GM12878 (cell line): Measurements from ENCODE around the gene TEC. TPM values are rescaled to one million over a fixed set of nuclear protein-coding genes. Genes with fewer than 3 reads are reported as not detected.

Experiments used
- ATAC-seq: fragments of 200-7000 bp; cut with Tn5 transposase; 3 replicates; pipeline ENCODE4 v1.9.1; 2020; ENCODE audit warnings: mild to moderate bottlenecking, moderate library complexity
- BruUV-seq: library from RNA; stranded (reverse); fragments of 400-500 nt; replicated peaks from 2 replicates; lab custom pipeline; 2021; lab: Mats Ljungman, UMichigan
- CTCF ChIA-PET: fragments of 300-600 bp; sonication (Branson Sonifier 250); formaldehyde crosslinking; extraction: SDS; loops from one replicate; lab custom pipeline; 2021; ENCODE audit warnings: inconsistent platforms; lab: Yijun Ruan, JAX
- POLR2A ChIA-PET: fragments of 350-600 bp; formaldehyde crosslinking; extraction: SDS; loops from one replicate; lab custom pipeline; 2021; ENCODE audit warnings: inconsistent platforms; lab: Charles Lee
- RAD21 ChIA-PET: fragments of 300-600 bp; sonication (Branson Sonifier 250); formaldehyde crosslinking; loops from one replicate; lab custom pipeline; 2023; ENCODE audit warnings: antibody characterized with exemption; ENCODE audit not compliant: unreplicated experiment; lab: Charles Lee
- SMC1A ChIA-PET: fragments of 300-600 bp; sonication (Branson Sonifier 250); formaldehyde crosslinking; loops from one replicate; lab custom pipeline; 2023; ENCODE audit not compliant: unreplicated experiment, uncharacterized antibody; lab: Charles Lee
- DNase-seq: peaks from one replicate; pipeline ENCODE4 v3.0.0-alpha.2; 2011; ENCODE audit warnings: low read depth, low spot score
- FAIRE-seq: peaks from 3 replicates; lab custom pipeline; 2011; peaks lifted over from hg19 to GRCh38; lab: Jason Lieb, UNC
- H2AFZ ChIP-seq: 2 replicates; pipeline ENCODE4 v1.6.0; 2011; ENCODE audit warnings: low read depth, low read length, control low read depth; ENCODE audit not compliant: control insufficient read depth
- H3K27ac ChIP-seq: 2 replicates; pipeline ENCODE4 v1.5.1; 2011; ENCODE audit warnings: control low read depth; ENCODE audit not compliant: control insufficient read depth, insufficient read depth
- H3K27me3 ChIP-seq, 2 experiments: replicated peaks in 1 of 2; 2 replicates each; pipeline versions ENCODE4 v1.6.0 to v1.6.1; 2011; ENCODE audit warnings: low read length in 1 of 2; ENCODE audit not compliant: control insufficient read depth in 2 of 2, insufficient read depth in 2 of 2
- H3K36me3 ChIP-seq, 2 experiments: 2 replicates each; pipeline ENCODE4 v1.5.1; 2011; ENCODE audit warnings: low read length in 1 of 2; ENCODE audit not compliant: control insufficient read depth in 2 of 2, insufficient read depth in 2 of 2
- H3K4me1 ChIP-seq: 2 replicates; pipeline ENCODE4 v1.6.1; 2011; ENCODE audit warnings: mild to moderate bottlenecking, low read length, moderate library complexity, mixed read lengths; ENCODE audit not compliant: control insufficient read depth, insufficient read depth
- H3K4me2 ChIP-seq: 2 replicates; pipeline ENCODE4 v1.6.0; 2011; ENCODE audit warnings: control low read depth; ENCODE audit not compliant: control insufficient read depth, insufficient read depth
- H3K4me3 ChIP-seq: fragments of 200-600 bp; sonication (generic); 2 replicates; pipeline ENCODE4 v1.5.1; 2016
- H3K79me2 ChIP-seq: 2 replicates; pipeline ENCODE4 v1.6.0; 2011; ENCODE audit warnings: low read length; ENCODE audit not compliant: control insufficient read depth, insufficient read depth
- H3K9ac ChIP-seq: 2 replicates; pipeline ENCODE4 v1.8.0; 2011; ENCODE audit warnings: low read length, control low read depth, mixed read lengths; ENCODE audit not compliant: control insufficient read depth, insufficient read depth
- H3K9me3 ChIP-seq: replicated peaks from 3 replicates; pipeline ENCODE4 v1.5.1; 2011; ENCODE audit warnings: mild to moderate bottlenecking, low read length; ENCODE audit not compliant: control insufficient read depth, insufficient read depth
- H4K20me1 ChIP-seq: 2 replicates; pipeline ENCODE4 v1.6.0; 2011; ENCODE audit not compliant: control insufficient read depth, insufficient read depth
- CEBPB ChIP-seq, 2 experiments: fragments of 150-350 bp in 1 of 2; IDR thresholded peaks; 2 replicates each; pipeline ENCODE4 v1.6.1; 2012 to 2014; ENCODE audit warnings: low read depth in 2 of 2, low read length in 2 of 2, borderline replicate concordance in 1 of 2, inconsistent platforms in 1 of 2
- EGR1 ChIP-seq, 2 experiments: IDR thresholded peaks; 1 replicate in 1 of 2; 2 replicates in 1 of 2; pipeline ENCODE4 v1.6.1; 2011 to 2012; ENCODE audit warnings: low read depth in 2 of 2, low read length in 2 of 2, borderline replicate concordance in 1 of 2, mild to moderate bottlenecking in 1 of 2, moderate library complexity in 1 of 2
- EZH2 ChIP-seq: IDR thresholded peaks from 2 replicates; pipeline ENCODE4 v1.6.1; 2012; ENCODE audit warnings: low read depth, mild to moderate bottlenecking, control low read depth, inconsistent platforms, low read length, borderline replicate concordance; ENCODE audit not compliant: control insufficient read depth
- MYC ChIP-seq: IDR thresholded peaks from 2 replicates; pipeline ENCODE4 v1.6.1; 2011; ENCODE audit warnings: mild to moderate bottlenecking, low read length, moderate library complexity, inconsistent platforms; ENCODE audit not compliant: insufficient read depth, insufficient replicate concordance, insufficient read length, severe bottlenecking
- NFXL1 ChIP-seq: fragments of 450-650 bp; IDR thresholded peaks from 2 replicates; pipeline ENCODE4 v1.6.1; 2017; ENCODE audit warnings: antibody characterized with exemption, mild to moderate bottlenecking, borderline replicate concordance
- NFYB ChIP-seq: IDR thresholded peaks from 2 replicates; pipeline ENCODE4 v1.6.1; 2011; ENCODE audit warnings: low read depth, mild to moderate bottlenecking, low read length, improper control_type of control experiment, moderate library complexity; ENCODE audit not compliant: insufficient read depth
- NR2C1 ChIP-seq: fragments of 450-650 bp; IDR thresholded peaks from 2 replicates; pipeline ENCODE4 v1.6.1; 2017; ENCODE audit warnings: antibody characterized with exemption, mild to moderate bottlenecking, moderate library complexity
- POU2F2 ChIP-seq: IDR thresholded peaks from 3 replicates; pipeline ENCODE4 v1.6.1; 2011; ENCODE audit warnings: low read depth, mild to moderate bottlenecking, low read length, borderline replicate concordance
- RAD51 ChIP-seq: fragments of 450-650 bp; IDR thresholded peaks from 2 replicates; pipeline ENCODE4 v1.6.1; 2016; ENCODE audit warnings: moderate library complexity, mild to moderate bottlenecking, inconsistent platforms
- SMAD1 ChIP-seq: fragments of 450-650 bp; IDR thresholded peaks from 2 replicates; pipeline ENCODE4 v1.6.1; 2018; ENCODE audit warnings: mild to moderate bottlenecking, low read depth; ENCODE audit not compliant: partially characterized antibody
- SPI1 ChIP-seq: IDR thresholded peaks from 2 replicates; pipeline ENCODE4 v1.6.1; 2011; ENCODE audit warnings: low read depth, mild to moderate bottlenecking, low read length, moderate library complexity, borderline replicate concordance; ENCODE audit not compliant: insufficient read depth
- SREBF1 ChIP-seq: IDR thresholded peaks from 2 replicates; pipeline ENCODE4 v1.6.1; 2012; ENCODE audit warnings: mild to moderate bottlenecking, low read length
- ZNF24 ChIP-seq: fragments of 450-650 bp; IDR thresholded peaks from 2 replicates; pipeline ENCODE4 v1.6.1; 2017; ENCODE audit warnings: antibody characterized with exemption, mild to moderate bottlenecking
- WGBS: methylation state at CpG from one replicate; pipeline ENCODE4 v1.1.6; 2016; ENCODE audit warnings: low lambda C conversion rate; ENCODE audit not compliant: insufficient replicate concordance, insufficient coverage; ENCODE audit errors: missing lambda C conversion rate; 5-methylcytosine and 5-hydroxymethylcytosine counted together
- in situ Hi-C: fragments of 300-500 bp; cut with MboI; formaldehyde crosslinking; loops from 9 replicates; pipeline ENCODE4 v1.14.3; 2018; ENCODE audit warnings: mixed read lengths
- intact Hi-C: fragments of 100-400 bp; cut with micrococcal nuclease; formaldehyde crosslinking; loops from one replicate; pipeline ENCODE4 v1.14.2; 2022; ENCODE audit not compliant: unreplicated experiment
- polyA plus RNA-seq, 11 experiments: library from polyadenylated mRNA; depleted of rRNA in 4 of 11; unstranded in 6 of 11; stranded (reverse) in 5 of 11; fragments of >200 nt; fragmentation: Nextera tagmentation in 4 of 11; fragmentation: Illumina TruSeq in 1 of 11; extraction: Ambion mirVana in 4 of 11; extraction: Trizol in 1 of 11; gene quantifications; 1 replicate in 1 of 11; 2 replicates in 10 of 11; pipeline versions ENCODE4 v1.2.1 to v1.2.3, GENCODE V29; 2011 to 2016; ENCODE audit warnings: inconsistent platforms in 2 of 11, missing spikeins in 2 of 11, low read depth in 1 of 11
- total RNA-seq, 4 experiments: library from RNA; depleted of rRNA in 3 of 4; stranded (reverse); fragments of >200 nt in 3 of 4; fragmentation: Illumina TruSeq in 1 of 4; extraction: Trizol in 1 of 4; gene quantifications; 2 replicates each; pipeline versions ENCODE4 v1.2.1 to v1.2.3, GENCODE V29; 2013 to 2021
- TF ChIP-seq, protein P1 (sequence below): fragments of 450-650 bp; IDR thresholded peaks from 2 replicates; pipeline ENCODE4 v1.6.1; 2017; ENCODE audit warnings: mild to moderate bottlenecking, low read depth, inconsistent platforms; ENCODE audit not compliant: poor library complexity, severe bottlenecking
- TF ChIP-seq, protein P2 (sequence below): fragments of 450-650 bp; formaldehyde crosslinking; IDR thresholded peaks from 2 replicates; pipeline ENCODE4 v1.4.0; 2022; ENCODE audit warnings: mild to moderate bottlenecking, moderate library complexity

The TEC gene
- total and polyA plus RNA-seq, 10 of the 15 experiments (the other 5 are each of a cell fraction or from before 2014, with no cell fraction given), result 7.4 to 27.2 (median 17.1) TPM

DNA sequence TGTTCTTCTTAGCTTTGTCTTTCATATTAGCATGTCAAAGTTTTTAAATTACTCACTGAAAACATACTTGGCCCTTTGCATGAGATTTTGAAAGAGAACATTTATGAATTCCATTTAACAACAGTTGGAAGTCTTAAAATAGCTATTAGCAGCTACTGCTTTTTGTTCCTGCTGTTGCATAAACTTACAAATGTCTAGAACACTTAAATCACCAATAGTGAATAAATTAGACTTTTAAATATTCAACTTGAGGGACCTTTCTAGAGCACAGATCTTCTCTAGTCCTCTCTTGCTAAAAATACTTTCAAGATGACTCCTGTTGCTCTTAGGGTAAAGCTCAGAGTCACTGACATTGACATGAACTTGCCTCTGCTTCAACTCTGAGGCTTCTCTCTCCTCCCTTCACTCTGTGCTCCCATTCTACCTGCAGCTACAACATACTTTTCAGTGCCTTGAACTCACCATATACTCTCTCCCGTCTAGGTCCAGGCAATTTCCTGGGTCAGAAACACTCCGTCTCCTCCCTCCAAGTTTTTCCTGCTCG lies 119.7 kb downstream of the TEC start:
- ChIA-PET POLR2A (no interaction called here), CTCF (interaction anchor here (1.0 to 1.8 kb wide), 4 partner anchors 10 to 125 kb away, joined by 3 to 14 read pairs (median 5); no protein-coding TSS in a partner anchor), RAD21 (interaction anchor here (1.2 kb wide), 1 partner anchor 125 kb away, joined by 5 read pairs; no protein-coding TSS in a partner anchor), SMC1A (interaction anchor here (0.9 to 2.4 kb wide), 7 partner anchors 9 to 41 kb away, joined by 3 to 12 read pairs (median 5); no protein-coding TSS in a partner anchor)
- TSS peak; percentile 6 for BruUV-seq
- H3K36me3 ChIP-seq, result peaks cover 6 to 48% of the 10 kb centered on the region in 2 experiments
- peaks cover 8% of the 10 kb centered on the region; the same call in 2 of the 3 replicates for H3K9me3 ChIP-seq
- in situ Hi-C loops, result no loop called here
- no peaks in the 10 kb centered on the region for H3K79me2 ChIP-seq
- no peak overlapping the region for H3K9ac ChIP-seq
- DNase-seq (no peak), ATAC-seq (no peak), FAIRE-seq (no peak)
- H3K27me3 ChIP-seq, result no peaks in the 10 kb centered on the region
- no peak overlapping the region for H2AFZ ChIP-seq
- 95% methylated on average over 3 of the region's 3 CpGs for WGBS
- H3K4me1 ChIP-seq, result peaks cover 6% of the 10 kb centered on the region; the same call in 1 of the 2 replicates
- no peaks in the 10 kb centered on the region for H4K20me1 ChIP-seq
- 0 out of 2 replicates have a peak overlapping the region, but pooled peaks have one; percentile 11 for H3K27ac ChIP-seq
- H3K4me2 ChIP-seq, result no peak overlapping the region
- H3K4me3 ChIP-seq, result no peak overlapping the region
- intact Hi-C loops, result loop anchor here (5.0 kb wide), 1 partner anchor 127 kb away; no protein-coding TSS in a partner anchor
- TF ChIP-seq SMAD1, result no peak
- no peak for TF ChIP-seq CEBPB (IDR thresholded peaks at IDR 0.05; ENCODE audit: borderline replicate concordance in 1 of 2, low read depth in 2 of 2, low read length in 2 of 2)
- TF ChIP-seq NR2C1, result no peak
- TF ChIP-seq, protein P1, sequence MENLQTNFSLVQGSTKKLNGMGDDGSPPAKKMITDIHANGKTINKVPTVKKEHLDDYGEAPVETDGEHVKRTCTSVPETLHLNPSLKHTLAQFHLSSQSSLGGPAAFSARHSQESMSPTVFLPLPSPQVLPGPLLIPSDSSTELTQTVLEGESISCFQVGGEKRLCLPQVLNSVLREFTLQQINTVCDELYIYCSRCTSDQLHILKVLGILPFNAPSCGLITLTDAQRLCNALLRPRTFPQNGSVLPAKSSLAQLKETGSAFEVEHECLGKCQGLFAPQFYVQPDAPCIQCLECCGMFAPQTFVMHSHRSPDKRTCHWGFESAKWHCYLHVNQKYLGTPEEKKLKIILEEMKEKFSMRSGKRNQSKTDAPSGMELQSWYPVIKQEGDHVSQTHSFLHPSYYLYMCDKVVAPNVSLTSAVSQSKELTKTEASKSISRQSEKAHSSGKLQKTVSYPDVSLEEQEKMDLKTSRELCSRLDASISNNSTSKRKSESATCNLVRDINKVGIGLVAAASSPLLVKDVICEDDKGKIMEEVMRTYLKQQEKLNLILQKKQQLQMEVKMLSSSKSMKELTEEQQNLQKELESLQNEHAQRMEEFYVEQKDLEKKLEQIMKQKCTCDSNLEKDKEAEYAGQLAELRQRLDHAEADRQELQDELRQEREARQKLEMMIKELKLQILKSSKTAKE, result no peak
- TF ChIP-seq, protein P2, sequence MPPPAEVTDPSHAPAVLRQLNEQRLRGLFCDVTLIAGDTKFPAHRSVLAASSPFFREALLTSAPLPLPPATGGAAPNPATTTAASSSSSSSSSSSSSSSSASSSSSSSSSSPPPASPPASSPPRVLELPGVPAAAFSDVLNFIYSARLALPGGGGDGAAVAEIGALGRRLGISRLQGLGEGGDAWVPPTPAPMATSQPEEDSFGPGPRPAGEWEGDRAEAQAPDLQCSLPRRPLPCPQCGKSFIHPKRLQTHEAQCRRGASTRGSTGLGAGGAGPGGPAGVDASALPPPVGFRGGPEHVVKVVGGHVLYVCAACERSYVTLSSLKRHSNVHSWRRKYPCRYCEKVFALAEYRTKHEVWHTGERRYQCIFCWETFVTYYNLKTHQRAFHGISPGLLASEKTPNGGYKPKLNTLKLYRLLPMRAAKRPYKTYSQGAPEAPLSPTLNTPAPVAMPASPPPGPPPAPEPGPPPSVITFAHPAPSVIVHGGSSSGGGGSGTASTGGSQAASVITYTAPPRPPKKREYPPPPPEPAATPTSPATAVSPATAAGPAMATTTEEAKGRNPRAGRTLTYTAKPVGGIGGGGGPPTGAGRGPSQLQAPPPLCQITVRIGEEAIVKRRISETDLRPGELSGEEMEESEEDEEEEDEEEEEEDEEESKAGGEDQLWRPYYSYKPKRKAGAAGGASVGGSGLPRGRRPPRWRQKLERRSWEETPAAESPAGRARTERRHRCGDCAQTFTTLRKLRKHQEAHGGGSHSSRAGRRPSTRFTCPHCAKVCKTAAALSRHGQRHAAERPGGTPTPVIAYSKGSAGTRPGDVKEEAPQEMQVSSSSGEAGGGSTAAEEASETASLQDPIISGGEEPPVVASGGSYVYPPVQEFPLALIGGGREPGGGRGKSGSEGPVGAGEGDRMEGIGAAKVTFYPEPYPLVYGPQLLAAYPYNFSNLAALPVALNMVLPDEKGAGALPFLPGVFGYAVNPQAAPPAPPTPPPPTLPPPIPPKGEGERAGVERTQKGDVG, result no peak
- no peak for TF ChIP-seq EGR1 (IDR thresholded peaks at IDR 0.05; ENCODE audit: borderline replicate concordance in 1 of 2, low read depth in 2 of 2, low read length in 2 of 2)
- no peak for TF ChIP-seq SPI1
- no peak for TF ChIP-seq EZH2
- TF ChIP-seq MYC, result no peak
- TF ChIP-seq NFXL1, result no peak
- no peak for TF ChIP-seq ZNF24
- TF ChIP-seq RAD51, result no peak
- TF ChIP-seq POU2F2, result no peak
- TF ChIP-seq SREBF1, result no peak
- no peak for TF ChIP-seq NFYB
